ENCODE data around the gene BCAR3. TPM values are rescaled to one million over a fixed set of nuclear protein-coding genes. Genes with fewer than 3 reads are reported as not detected.

Gene BCAR3
- total RNA-seq, 1 donor, result 32.0 TPM

DNA sequence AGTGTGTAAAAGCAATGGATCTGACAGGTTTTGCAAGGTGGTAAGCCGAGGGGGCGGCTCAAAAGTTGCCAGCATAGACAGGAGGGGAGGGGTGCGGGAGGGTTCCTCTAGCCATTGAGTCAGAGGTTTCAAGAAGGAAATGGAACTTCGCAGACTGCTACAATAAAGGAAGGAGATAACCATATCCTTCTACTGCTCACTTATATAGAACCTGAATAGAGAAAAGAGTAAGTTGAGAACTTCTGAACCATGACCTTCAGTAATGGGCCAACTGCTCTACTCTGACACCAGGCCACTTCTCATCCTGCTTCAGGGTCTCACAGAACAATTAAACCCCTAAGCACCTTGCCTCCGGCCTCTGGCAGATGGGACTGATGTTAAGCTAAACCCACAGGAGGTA is 26.3 kb upstream of the BCAR3 start:
- TF ChIP-seq, protein P1, sequence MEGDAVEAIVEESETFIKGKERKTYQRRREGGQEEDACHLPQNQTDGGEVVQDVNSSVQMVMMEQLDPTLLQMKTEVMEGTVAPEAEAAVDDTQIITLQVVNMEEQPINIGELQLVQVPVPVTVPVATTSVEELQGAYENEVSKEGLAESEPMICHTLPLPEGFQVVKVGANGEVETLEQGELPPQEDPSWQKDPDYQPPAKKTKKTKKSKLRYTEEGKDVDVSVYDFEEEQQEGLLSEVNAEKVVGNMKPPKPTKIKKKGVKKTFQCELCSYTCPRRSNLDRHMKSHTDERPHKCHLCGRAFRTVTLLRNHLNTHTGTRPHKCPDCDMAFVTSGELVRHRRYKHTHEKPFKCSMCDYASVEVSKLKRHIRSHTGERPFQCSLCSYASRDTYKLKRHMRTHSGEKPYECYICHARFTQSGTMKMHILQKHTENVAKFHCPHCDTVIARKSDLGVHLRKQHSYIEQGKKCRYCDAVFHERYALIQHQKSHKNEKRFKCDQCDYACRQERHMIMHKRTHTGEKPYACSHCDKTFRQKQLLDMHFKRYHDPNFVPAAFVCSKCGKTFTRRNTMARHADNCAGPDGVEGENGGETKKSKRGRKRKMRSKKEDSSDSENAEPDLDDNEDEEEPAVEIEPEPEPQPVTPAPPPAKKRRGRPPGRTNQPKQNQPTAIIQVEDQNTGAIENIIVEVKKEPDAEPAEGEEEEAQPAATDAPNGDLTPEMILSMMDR (IDR thresholded peaks at IDR 0.05; ENCODE audit: insufficient read depth, low read depth, low read length), result no peak
- no peak for DNase-seq (ENCODE audit: low read depth)
- H3K4me3 ChIP-seq (ENCODE audit: low read depth, low read length), result no peak overlapping the region

GRCh38 chr1:93705892-93706500 is 24.4 kb upstream of the BCAR3 start:
- no peak overlapping the region for H3K4me3 ChIP-seq (ENCODE audit: low read depth, low read length)
- no peak for DNase-seq (ENCODE audit: low read depth)
- TF ChIP-seq, protein P1 (IDR thresholded peaks at IDR 0.05; ENCODE audit: insufficient read depth, low read depth, low read length), result no peak

- TF ChIP-seq, protein P1 (IDR thresholded peaks at IDR 0.05; ENCODE audit: insufficient read depth, low read depth, low read length), result no peak
- no peak for DNase-seq (ENCODE audit: low read depth)
- H3K4me3 ChIP-seq (ENCODE audit: low read depth, low read length), result no peak overlapping the region
These were observed 22.4 kb upstream of the BCAR3 start for GRCh38 chr1:93704052-93704451.

GRCh38 chr1:93703643-93704042 is 22.0 kb upstream of the BCAR3 start:
- DNase-seq (ENCODE audit: low read depth), result no peak
- H3K4me3 ChIP-seq (ENCODE audit: low read depth, low read length), result no peak overlapping the region
- TF ChIP-seq, protein P1 (IDR thresholded peaks at IDR 0.05; ENCODE audit: insufficient read depth, low read depth, low read length), result no peak

GRCh38 chr1:93702828-93703183 is 21.2 kb upstream of the BCAR3 start:
- TF ChIP-seq, protein P1 (IDR thresholded peaks at IDR 0.05; ENCODE audit: insufficient read depth, low read depth, low read length), result no peak
- DNase-seq (ENCODE audit: low read depth), result no peak
- H3K4me3 ChIP-seq (ENCODE audit: low read depth, low read length), result no peak overlapping the region

DNA sequence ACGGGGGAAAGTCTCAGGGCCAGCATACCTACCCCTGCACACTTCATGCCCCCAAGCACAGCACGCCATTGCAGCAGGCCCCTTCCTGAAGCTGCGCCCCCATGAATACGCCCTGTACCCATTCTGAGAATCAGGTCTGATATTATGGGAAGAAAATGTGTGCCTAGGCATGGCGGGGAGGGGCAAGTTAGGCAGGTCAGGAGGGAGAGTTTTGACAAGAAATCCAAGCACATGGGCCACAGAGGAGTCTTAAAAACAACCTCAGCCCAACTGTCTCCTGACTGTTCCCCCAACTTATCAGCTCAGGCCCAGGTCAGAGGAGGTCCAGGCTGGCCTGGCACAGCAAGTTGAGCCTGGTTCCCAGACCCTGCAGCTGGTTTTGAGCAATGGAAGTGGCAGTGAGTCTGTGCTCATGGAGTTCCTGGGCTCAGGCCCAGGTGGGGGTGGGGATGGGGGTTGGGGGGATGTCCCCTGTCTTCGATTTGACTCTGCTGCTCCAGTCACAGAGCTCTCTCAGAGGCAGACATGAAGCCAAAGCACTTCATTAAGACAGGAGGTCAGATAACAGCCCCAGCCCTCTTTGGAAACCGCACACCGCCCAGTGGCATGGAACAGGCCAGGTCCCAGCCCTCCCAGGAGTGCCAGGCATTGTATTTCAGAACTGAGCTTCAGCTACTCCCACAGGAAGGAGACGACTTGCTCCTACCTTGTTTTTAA is 20.6 kb upstream of the BCAR3 start:
- DNase-seq (ENCODE audit: low read depth), result no peak

More for the DNA sequence above, 20.6 kb upstream of the BCAR3 start:
- H3K4me3 ChIP-seq (ENCODE audit: low read depth, low read length), result no peak overlapping the region
- TF ChIP-seq, protein P1 (IDR thresholded peaks at IDR 0.05; ENCODE audit: insufficient read depth, low read depth, low read length), result no peak
